GM10266 (cell line): ENCODE measurements around the gene SAA2.

Experiments used
- DNase-seq: peaks from one replicate; pipeline ENCODE4 v3.0.0; 2012; ENCODE audit errors: extremely low spot score
- TF ChIP-seq, protein P1 (sequence below): IDR thresholded peaks from 2 replicates; pipeline ENCODE4 v1.5.1; 2012; ENCODE audit warnings: mild to moderate bottlenecking, low read depth; ENCODE audit not compliant: control insufficient read depth, insufficient read depth; ENCODE audit errors: missing control alignments

SAA2 gene

DNA sequence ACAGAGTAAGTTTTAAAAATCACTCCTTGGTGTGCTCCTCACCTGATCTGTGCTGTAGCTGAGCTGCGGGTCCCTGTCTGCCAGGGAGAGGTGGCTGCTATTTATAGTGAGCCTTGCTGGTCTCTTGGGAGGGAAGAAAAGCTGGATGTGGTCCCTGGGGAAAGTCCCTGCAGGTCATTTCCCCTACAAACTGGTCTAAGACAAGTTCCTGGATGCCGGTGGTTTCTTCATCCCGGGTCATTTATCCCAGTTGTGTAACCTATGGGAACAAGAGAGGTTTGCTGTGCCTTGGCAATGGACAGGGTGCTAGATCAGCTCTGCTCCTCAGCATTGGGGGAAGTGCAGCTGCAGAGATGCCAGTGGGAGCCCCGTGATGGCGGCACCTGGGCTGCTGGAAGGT lies at the start of gene SAA2:
Gene SAA2, minus strand, starts transcription at position 108 of the 400 bp plus-strand sequence. CDS start 657 bp downstream, outside the sequence.
- DNase-seq: no peak
- TF ChIP-seq, protein P1, sequence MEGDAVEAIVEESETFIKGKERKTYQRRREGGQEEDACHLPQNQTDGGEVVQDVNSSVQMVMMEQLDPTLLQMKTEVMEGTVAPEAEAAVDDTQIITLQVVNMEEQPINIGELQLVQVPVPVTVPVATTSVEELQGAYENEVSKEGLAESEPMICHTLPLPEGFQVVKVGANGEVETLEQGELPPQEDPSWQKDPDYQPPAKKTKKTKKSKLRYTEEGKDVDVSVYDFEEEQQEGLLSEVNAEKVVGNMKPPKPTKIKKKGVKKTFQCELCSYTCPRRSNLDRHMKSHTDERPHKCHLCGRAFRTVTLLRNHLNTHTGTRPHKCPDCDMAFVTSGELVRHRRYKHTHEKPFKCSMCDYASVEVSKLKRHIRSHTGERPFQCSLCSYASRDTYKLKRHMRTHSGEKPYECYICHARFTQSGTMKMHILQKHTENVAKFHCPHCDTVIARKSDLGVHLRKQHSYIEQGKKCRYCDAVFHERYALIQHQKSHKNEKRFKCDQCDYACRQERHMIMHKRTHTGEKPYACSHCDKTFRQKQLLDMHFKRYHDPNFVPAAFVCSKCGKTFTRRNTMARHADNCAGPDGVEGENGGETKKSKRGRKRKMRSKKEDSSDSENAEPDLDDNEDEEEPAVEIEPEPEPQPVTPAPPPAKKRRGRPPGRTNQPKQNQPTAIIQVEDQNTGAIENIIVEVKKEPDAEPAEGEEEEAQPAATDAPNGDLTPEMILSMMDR: no peak

DNA sequence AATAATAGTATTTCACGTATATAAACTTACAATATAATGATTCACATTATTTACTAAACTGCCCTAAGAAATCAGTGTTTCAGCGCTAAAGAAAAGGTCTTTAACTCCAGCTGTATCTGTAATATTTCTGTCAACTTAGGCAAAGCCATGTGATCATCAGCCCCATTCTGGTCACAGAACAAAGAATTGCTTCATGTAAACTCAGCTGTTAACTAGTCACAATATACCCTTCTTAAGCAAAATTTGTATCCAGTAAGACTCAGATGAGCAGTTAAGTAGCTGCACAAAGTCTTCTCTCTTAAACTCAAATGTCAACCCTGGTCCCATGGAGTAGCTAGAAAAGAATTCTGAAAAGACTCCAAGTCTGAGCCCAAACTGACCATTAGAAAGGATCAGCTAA lies 46.8 kb upstream of the SAA2 start:
- TF ChIP-seq, protein P1: no peak

DNA sequence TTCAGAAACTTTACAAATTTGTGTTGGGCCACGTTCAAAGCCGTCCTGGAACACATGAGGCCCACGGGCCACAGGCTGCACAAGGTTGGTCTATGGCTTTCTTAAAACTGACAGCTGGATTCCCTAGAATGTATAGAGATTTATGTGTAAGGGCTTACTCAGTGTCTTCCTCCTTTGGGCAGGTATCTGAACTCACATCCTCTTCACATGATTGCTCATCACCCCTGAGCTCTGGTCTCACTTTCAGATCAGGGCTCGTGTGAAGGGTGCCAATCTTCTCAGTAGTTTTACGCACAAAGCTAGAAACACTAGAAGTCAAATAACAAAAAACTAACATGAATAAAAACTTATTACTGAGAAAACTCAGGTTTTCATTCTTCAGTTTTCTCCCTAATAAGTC lies 46.4 kb upstream of the SAA2 start:
- TF ChIP-seq, protein P1: no peak
- no peak for DNase-seq

More for the DNA sequence above, 46.8 kb upstream of the SAA2 start:
- DNase-seq: no peak

DNA sequence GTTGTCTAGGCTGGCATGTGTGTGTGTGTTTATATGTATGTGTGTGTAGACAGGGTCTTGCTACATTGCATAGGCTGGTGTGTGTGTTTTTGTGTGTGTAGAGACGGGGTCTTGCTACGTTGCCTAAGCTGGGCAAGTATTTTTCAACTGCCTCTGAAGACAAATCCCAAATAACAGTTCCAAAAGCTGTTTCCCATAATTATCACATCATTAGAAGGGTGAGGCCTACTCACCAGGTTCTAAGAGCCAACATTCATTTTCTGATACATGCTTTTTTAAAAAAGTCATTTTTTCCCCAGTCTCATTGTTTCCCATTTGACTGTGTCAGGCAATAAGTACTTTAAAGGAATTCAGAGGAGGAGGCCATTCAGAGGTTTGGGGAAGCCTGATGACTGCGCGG lies 40.4 kb upstream of the SAA2 start:
- TF ChIP-seq, protein P1: no peak
- no peak for DNase-seq

DNA sequence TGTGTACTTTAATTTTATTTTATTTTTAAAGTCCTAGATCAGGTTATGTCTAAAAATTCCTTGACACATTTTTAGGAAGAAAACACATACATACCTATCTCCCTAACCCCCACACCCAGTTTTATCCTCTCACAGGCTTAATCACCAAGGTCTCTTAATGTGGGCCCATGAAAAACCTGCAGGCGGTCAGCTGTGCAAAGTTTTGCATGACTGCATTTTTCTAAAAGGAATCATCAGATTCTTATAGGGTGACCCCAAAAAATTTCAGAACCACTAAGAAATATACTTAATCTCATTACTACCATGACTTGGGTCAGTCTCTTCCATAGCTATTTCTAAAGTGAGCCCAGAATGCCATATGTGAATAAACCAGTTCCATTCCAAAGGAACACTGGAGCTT lies 37.4 kb upstream of the SAA2 start:
- TF ChIP-seq, protein P1: no peak
- DNase-seq: no peak

DNA sequence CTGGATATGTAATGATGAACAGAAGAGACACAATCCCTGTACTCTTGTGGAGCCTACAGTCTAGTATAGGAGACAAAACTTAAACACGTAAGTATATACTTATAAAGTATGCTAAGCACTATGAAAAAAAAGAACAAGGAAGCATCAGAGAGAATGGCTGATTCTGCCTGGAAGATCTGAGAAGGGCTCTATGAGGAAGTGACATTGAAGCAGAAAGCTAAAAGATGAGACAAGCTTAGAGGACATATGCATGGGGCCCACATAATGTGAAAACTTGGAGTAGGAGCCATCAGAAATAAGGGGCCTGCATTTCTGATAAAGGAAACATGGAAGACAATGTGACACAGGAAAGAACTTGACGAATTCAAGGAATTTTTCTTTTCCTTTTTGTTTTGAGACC lies 34.2 kb upstream of the SAA2 start:
- no peak for DNase-seq

DNA sequence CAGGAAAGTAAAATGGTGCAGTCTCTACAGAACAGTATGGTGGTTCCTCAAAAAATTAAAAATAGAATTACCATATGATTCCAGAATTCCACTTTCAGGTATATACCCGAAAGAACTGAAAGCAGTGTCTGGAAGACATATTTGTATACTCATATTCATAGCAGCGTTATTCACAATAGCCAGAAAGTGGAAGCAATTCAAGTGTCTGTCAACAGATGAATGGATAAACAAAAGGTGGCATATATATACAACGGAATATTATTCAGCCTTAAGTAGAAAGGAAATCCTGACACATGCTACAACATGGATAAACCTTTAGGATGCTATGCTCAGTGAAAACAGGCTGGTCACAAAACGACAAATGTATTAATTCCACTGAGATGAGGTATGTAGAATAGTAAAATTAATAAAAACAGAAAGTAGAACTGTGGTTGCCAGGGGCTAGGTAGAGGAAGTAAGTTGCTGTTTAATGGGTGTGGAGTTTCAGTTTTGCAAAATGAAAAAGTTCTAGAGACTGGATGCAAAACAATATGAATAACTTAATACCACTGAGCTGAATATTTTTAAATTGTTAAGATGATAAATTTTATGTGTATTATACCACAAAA lies 32.1 kb upstream of the SAA2 start:
- DNase-seq: peak; percentile 59
- TF ChIP-seq, protein P1: no peak

More for the DNA sequence above, 34.2 kb upstream of the SAA2 start:
- TF ChIP-seq, protein P1: no peak
